SJSA1 (cell line): ENCODE results near the gene PTPRM. TPM values are rescaled to one million over a fixed set of nuclear protein-coding genes. Genes with fewer than 3 reads are reported as not detected.

Experiments
- DNase-seq, 2 experiments: peaks; one replicate each; pipeline ENCODE4 v3.0.0-alpha.2; 2015 to 2020; ENCODE audit warnings: low spot score in 2 of 2, low read depth in 1 of 2
- H3K27ac ChIP-seq: fragments of 250-450 bp; sonication (Bioruptor Pico); 2 replicates; pipeline ENCODE4 v1.5.1; 2020; ENCODE audit warnings: mild to moderate bottlenecking, moderate library complexity
- H3K27me3 ChIP-seq: fragments of 250-450 bp; sonication (Bioruptor Pico); replicated peaks from 2 replicates; pipeline ENCODE4 v1.5.1; 2020; ENCODE audit warnings: mild to moderate bottlenecking, moderate library complexity
- H3K36me3 ChIP-seq: fragments of 250-450 bp; sonication (Bioruptor Pico); 2 replicates; pipeline ENCODE4 v1.5.1; 2020; ENCODE audit warnings: mild to moderate bottlenecking
- H3K4me1 ChIP-seq: fragments of 250-450 bp; sonication (Bioruptor Pico); replicated peaks from 2 replicates; pipeline ENCODE4 v1.6.1; 2021; ENCODE audit warnings: mild to moderate bottlenecking
- H3K4me3 ChIP-seq: fragments of 250-450 bp; sonication (Bioruptor Pico); 2 replicates; pipeline ENCODE4 v1.5.1; 2020; ENCODE audit warnings: mild to moderate bottlenecking
- H3K9me3 ChIP-seq: fragments of 250-450 bp; sonication (Bioruptor Pico); replicated peaks from 2 replicates; pipeline ENCODE4 v1.5.1; 2020; ENCODE audit warnings: mild to moderate bottlenecking
- total RNA-seq: library from RNA; depleted of rRNA; stranded (reverse); fragments of >200 nt; shearing (Covaris generic); gene quantifications from 2 replicates; pipeline ENCODE4 v1.2.3, GENCODE V29; 2014

PTPRM gene
- total RNA-seq, 1 experiment from 2014 or later, result 68.3 TPM

DNA sequence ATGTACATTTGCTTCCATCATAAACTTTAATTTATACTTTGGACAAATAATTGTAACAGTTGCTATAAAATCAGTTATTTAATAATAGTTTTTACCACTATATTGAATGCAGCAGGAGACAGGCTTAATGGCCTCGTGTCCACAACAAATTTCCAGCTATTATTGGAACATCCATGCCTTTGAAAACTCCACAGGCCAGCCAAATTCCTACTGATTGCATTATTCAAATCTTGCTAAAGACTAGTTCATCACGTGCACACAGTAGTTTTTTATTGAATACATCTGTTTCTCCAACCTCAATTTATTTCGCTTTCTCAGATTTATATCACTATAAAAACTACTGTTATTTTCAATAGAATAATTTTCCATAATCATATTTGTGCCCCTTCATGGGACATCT is 18.4 kb upstream of the PTPRM start:
- H3K4me3 ChIP-seq, result no peak overlapping the region
- H3K4me1 ChIP-seq, result no peaks in the 10 kb centered on the region
- no peak for DNase-seq
- H3K27ac ChIP-seq, result no peak overlapping the region
- H3K9me3 ChIP-seq, result no peaks in the 10 kb centered on the region
- H3K36me3 ChIP-seq, result no peaks in the 10 kb centered on the region
- H3K27me3 ChIP-seq, result 0 out of 2 replicates have a peak, but pooled peaks cover 11% of the 10 kb centered on the region

DNA sequence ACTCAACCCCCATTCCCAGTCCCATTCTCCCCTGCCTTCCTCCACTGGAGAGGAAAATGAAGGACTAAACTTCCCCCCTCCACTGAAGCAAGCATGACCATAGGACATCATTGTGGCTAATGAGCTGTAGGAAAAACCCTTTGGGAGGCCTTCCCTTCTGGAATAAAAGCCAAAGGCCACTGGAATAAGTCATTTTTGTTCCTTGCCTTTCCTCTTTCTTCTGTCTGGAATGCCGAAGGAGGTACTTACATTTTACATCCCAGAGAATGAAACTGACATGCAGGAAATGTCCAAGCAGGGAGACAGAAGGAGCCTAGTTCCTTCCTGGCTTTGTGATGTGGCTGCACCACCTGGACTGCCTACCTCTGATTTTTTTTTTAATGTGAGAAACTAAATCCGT is 9.1 kb upstream of the PTPRM start:
- Histone ChIP-seq H3K4me1 (peaks cover 7% of the 10 kb centered on the region), H3K27ac (no peak overlapping the region), H3K9me3 (no peaks in the 10 kb centered on the region), H3K36me3 (no peaks in the 10 kb centered on the region), H3K27me3 (no peaks in the 10 kb centered on the region), H3K4me3 (no peak overlapping the region)
- no peak for DNase-seq

- Histone ChIP-seq H3K27me3 (no peaks in the 10 kb centered on the region), H3K4me1 (peaks cover 7% of the 10 kb centered on the region), H3K4me3 (no peak overlapping the region), H3K36me3 (no peaks in the 10 kb centered on the region), H3K27ac (no peak overlapping the region), H3K9me3 (no peaks in the 10 kb centered on the region)
- DNase-seq, result no peak
Measured at GRCh38 chr18:7558769-7559168, 8.3 kb upstream of the PTPRM start.

GRCh38 chr18:7559709-7560319 is 7.3 kb upstream of the PTPRM start:
- Histone ChIP-seq H3K36me3 (no peaks in the 10 kb centered on the region), H3K27me3 (no peaks in the 10 kb centered on the region), H3K27ac (no peak overlapping the region), H3K4me1 (peaks cover 7% of the 10 kb centered on the region), H3K9me3 (no peaks in the 10 kb centered on the region), H3K4me3 (no peak overlapping the region)
- no peak for DNase-seq

DNA sequence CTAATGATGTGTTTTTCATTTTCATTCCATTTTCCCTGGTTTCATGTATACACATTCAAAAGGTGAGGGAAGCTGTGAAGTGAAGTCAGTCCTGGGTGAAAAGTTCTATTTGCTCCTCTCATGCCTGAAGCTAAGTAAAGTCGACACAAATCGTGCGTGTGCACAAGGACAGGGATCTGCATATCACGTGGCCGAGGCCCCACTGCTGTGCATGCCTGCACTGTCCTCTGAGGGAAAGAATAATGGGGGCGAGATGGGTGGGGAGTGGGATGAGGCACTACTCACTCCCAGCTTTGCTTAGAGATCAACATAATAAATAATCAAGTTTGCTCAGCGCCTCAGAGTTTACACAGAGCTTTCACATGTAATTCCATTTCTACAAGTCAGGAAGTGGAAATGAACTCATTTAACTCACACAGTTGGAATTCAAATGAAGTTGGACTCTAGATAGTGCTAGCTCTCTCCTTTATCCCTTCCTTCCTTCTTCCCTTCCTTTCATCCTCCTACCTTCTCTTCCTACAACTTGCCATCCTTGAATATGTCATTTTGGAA is 5.1 kb upstream of the PTPRM start:
- H3K27me3 ChIP-seq, result no peaks in the 10 kb centered on the region
- no peak overlapping the region for H3K27ac ChIP-seq
- peaks cover 5% of the 10 kb centered on the region; the same call in 1 of the 2 replicates for H3K36me3 ChIP-seq
- peaks cover 19% of the 10 kb centered on the region for H3K4me1 ChIP-seq
- no peak for DNase-seq
- H3K4me3 ChIP-seq, result no peak overlapping the region
- peaks cover 3% of the 10 kb centered on the region; the same call in 1 of the 2 replicates for H3K9me3 ChIP-seq

DNA sequence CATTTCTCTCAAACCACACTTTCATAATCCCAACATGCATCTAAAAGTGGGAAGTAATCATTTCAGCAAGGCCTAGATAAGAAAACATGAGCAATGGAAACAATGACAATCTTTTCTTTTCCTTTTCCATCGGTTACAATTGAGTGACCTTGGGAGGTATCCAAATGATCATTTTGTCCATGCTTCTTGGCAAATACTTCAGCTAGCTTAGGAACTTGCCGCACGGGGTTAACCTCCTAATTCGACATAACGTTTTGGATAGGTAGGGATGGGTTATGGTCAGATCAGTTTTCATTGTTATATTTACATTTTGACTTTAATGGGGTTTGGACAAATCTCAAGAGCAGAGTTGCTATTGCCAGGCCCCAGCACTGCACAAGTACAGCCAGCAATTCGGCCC is 4.6 kb upstream of the PTPRM start:
- H3K4me3 ChIP-seq, result no peak overlapping the region
- DNase-seq, result no peak
- H3K9me3 ChIP-seq, result peaks cover 3% of the 10 kb centered on the region; the same call in 1 of the 2 replicates
- peaks cover 19% of the 10 kb centered on the region for H3K4me1 ChIP-seq
- H3K36me3 ChIP-seq, result peaks cover 8% of the 10 kb centered on the region; the same call in 1 of the 2 replicates
- H3K27ac ChIP-seq, result no peak overlapping the region
- H3K27me3 ChIP-seq, result no peaks in the 10 kb centered on the region

- peak overlapping the region; percentile 97; the same call in 1 of the 2 replicates for H3K4me3 ChIP-seq
- peaks cover 28% of the 10 kb centered on the region for H3K4me1 ChIP-seq
Measured at GRCh38 chr18:7565677-7566076, 1.4 kb upstream of the PTPRM start.

DNA sequence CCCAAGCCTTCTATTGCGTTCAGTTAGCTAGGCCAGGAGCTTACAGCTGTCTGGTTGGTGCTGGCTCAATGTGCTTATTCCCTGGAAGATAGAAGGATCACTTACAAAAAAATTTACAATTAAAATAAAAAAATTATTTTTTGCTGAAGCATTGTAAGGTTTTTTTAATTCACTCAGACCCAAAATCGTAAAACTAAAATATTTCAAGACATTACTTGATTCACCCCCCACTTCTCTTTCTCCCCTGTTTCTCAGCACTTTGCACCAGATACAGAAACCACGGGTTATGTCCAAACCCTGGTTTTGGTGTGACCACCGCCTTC is 911 bp upstream of the PTPRM start:
- peaks cover 3% of the 10 kb centered on the region; the same call in 1 of the 2 replicates for H3K9me3 ChIP-seq
- DNase-seq, result no peak
- peak overlapping the region; percentile 97 for H3K4me3 ChIP-seq
- peaks cover 19% of the 10 kb centered on the region for H3K36me3 ChIP-seq
- H3K27me3 ChIP-seq, result no peaks in the 10 kb centered on the region
- H3K4me1 ChIP-seq, result peaks cover 29% of the 10 kb centered on the region
- peak overlapping the region; percentile 91 for H3K27ac ChIP-seq

More at GRCh38 chr18:7565677-7566076, 1.4 kb upstream of the PTPRM start:
- Histone ChIP-seq H3K27ac (no peak overlapping the region), H3K36me3 (peaks cover 19% of the 10 kb centered on the region), H3K27me3 (no peaks in the 10 kb centered on the region), H3K9me3 (peaks cover 3% of the 10 kb centered on the region; the same call in 1 of the 2 replicates)
- no peak for DNase-seq

GRCh38 chr18:7567474-7568425 is 634 bp downstream of the PTPRM start:
- Histone ChIP-seq H3K9me3 (peaks cover 3% of the 10 kb centered on the region; the same call in 1 of the 2 replicates), H3K4me1 (peaks cover 33% of the 10 kb centered on the region), H3K36me3 (peaks cover 19% of the 10 kb centered on the region), H3K27ac (peak overlapping the region; percentile 87), H3K4me3 (peak overlapping the region; percentile 97), H3K27me3 (no peaks in the 10 kb centered on the region)
- DNase-seq, result peak; percentile 64 to 74

- Histone ChIP-seq H3K4me1 (peaks cover 40% of the 10 kb centered on the region), H3K9me3 (peaks cover 3% of the 10 kb centered on the region; the same call in 1 of the 2 replicates), H3K27ac (peak overlapping the region; percentile 87), H3K27me3 (no peaks in the 10 kb centered on the region), H3K4me3 (peak overlapping the region; percentile 97), H3K36me3 (peaks cover 19% of the 10 kb centered on the region)
- DNase-seq, result peak in 1 of 2 experiments; percentile 65
Measured at GRCh38 chr18:7568426-7568825, 1.3 kb downstream of the PTPRM start.

DNA sequence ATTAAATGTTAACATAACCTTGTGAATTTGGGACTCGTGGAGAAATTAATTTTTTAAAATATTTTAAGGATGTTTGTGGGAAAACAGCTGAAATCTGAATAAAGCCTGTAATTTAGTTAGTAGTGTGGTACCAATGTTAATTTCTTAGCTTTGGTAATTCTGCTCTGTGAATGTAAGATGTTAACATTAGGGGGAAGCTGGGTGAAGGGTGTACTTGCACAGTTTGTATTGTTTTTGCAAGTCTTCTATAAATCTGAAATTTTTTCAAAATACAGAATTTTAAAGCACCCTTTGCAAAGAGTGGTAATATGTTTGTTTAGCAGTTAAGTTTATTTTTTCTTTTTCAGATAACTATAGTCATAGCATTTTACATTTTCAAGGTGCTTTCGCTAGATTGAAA is 4.5 kb downstream of the PTPRM start:
- H3K9me3 ChIP-seq, result peaks cover 2% of the 10 kb centered on the region; the same call in 1 of the 2 replicates
- peaks cover 49% of the 10 kb centered on the region for H3K4me1 ChIP-seq
- H3K36me3 ChIP-seq, result peaks cover 16% of the 10 kb centered on the region
- no peaks in the 10 kb centered on the region for H3K27me3 ChIP-seq
- no peak overlapping the region for H3K27ac ChIP-seq
- DNase-seq, result no peak
- H3K4me3 ChIP-seq, result no peak overlapping the region

- peak in 1 of 2 experiments; percentile 51 for DNase-seq
- H3K27me3 ChIP-seq, result no peaks in the 10 kb centered on the region
- H3K36me3 ChIP-seq, result peaks cover 7% of the 10 kb centered on the region
- H3K27ac ChIP-seq, result peak overlapping the region; percentile 51
- peak overlapping the region; percentile 14 for H3K4me3 ChIP-seq
- H3K4me1 ChIP-seq, result peaks cover 59% of the 10 kb centered on the region
- no peaks in the 10 kb centered on the region for H3K9me3 ChIP-seq
Measured at GRCh38 chr18:7572822-7573221, 5.7 kb downstream of the PTPRM start.

- peak overlapping the region; percentile 75 for H3K27ac ChIP-seq
- H3K4me1 ChIP-seq, result peaks cover 72% of the 10 kb centered on the region
- H3K27me3 ChIP-seq, result no peaks in the 10 kb centered on the region
- no peaks in the 10 kb centered on the region for H3K36me3 ChIP-seq
- H3K4me3 ChIP-seq, result no peak overlapping the region
- peak in 1 of 2 experiments; percentile 44 for DNase-seq
- no peaks in the 10 kb centered on the region for H3K9me3 ChIP-seq
Measured at GRCh38 chr18:7575465-7576028, 8.4 kb downstream of the PTPRM start.
